Epithelial cell of alveolus of lung (primary cell): ENCODE data around the gene ACTL8. TPM values are rescaled to one million over a fixed set of nuclear protein-coding genes. Genes with fewer than 3 reads are reported as not detected.

ENCODE experiments used
- total RNA-seq: library from RNA; depleted of rRNA; stranded (reverse); fragments of >200 nt; gene quantifications from 2 replicates; pipeline ENCODE4 v1.2.1, GENCODE V29; 2015

The ACTL8 gene, protein sequence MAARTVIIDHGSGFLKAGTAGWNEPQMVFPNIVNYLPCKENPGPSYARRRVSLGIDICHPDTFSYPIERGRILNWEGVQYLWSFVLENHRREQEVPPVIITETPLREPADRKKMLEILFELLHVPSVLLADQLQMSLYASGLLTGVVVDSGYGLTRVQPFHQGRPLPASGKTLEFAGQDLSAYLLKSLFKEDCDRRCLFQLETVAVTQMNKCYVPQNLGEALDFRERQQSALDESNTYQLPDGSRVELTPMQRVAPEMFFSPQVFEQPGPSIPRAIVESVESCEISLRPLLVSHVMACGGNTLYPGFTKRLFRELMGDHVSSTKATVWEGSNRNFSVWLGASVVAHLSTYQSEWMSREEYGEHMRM
- 0.08 TPM in 1 of 2 replicates, not detected in the other for total RNA-seq

DNA sequence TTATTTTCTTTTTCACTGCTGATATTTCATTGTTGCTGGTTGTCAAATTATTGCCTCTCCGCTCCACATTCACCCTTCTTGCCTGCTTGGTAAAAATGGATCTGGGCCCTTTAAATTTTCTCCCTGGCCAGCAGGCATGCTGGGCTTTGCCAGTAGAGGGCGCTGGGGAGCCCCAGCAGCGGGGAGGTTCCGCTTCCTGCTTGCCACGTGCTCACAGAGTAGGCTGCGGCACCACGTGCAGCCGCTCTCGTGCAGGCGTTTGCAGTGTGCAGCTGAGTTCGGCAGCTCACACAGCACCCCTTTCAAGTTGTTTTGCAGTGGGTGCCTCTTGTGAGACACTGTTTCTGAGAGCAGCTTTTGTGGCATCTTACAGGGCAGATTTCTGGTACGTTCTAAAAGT is at the start of gene ACTL8:
ACTL8 (plus strand) TSS at position 214 of the 400 bp plus-strand sequence. CDS start 67,676 bp downstream, outside the sequence.

Other genes with a start within 250 kb of the ACTL8 start
- gene ARHGEF10L, start 215.6 kb upstream of the ACTL8 start, total RNA-seq = 2.4 and 9.7 TPM in 2 replicates